GM12891 (cell line): ENCODE measurements around the gene UBE3C.
"Not testable (repeated sequence)": the region's sequence is repeated elsewhere in the genome, so short reads cannot be mapped to it uniquely, and the experiment has no call there.

Experiments
- PAX5 ChIP-seq: IDR thresholded peaks from 2 replicates; pipeline ENCODE4 v1.6.1; 2011; ENCODE audit warnings: low read length, moderate library complexity, mild to moderate bottlenecking; ENCODE audit not compliant: insufficient read depth, severe bottlenecking
- POLR2A ChIP-seq: IDR thresholded peaks from 2 replicates; pipeline ENCODE4 v1.6.1; 2011; ENCODE audit warnings: low read depth, low read length, control low read depth
- POU2F2 ChIP-seq: IDR thresholded peaks from 2 replicates; pipeline ENCODE4 v1.6.1; 2011; ENCODE audit warnings: low read depth, mild to moderate bottlenecking, control low read depth, low read length, moderate library complexity
- TAF1 ChIP-seq: IDR thresholded peaks from 2 replicates; pipeline ENCODE4 v1.6.1; 2011; ENCODE audit warnings: low read depth, low read length, control low read depth

DNA sequence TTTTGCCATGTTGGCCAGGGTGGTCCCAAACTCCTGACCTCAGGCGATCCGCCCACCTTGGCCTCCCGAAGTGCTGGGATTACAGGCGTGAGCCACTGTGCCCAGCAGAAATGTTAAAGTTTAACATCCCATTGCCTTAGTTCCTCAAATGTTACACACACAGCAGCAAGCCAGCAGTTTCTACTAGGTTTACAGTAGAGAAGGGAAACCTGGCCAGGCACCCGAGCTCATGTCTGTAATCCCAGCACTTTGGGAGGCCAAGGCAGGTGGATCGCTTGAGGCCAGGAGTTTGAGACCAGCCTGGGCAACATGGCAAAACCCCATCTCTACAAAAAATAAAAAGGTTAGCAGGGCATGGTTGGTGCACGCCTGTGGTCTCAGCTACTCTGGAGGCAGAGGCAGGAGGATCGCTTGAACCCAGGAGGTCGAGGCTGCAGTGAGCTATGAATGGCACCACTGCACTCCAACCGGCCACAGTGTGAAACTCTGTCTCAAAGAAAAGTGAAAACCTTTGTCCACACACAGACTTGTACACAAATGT is 135.4 kb downstream of the UBE3C start:
- not testable (repeated sequence) for TF ChIP-seq TAF1, POLR2A, PAX5, POU2F2
